Iris pigment epithelial cell (primary cell): ENCODE results near the gene RETN.

Experiments used
- DNase-seq: peaks from one replicate; pipeline ENCODE4 v3.0.0-alpha.2; 2011; ENCODE audit warnings: low read depth

The RETN gene

GRCh38 chr19:7637374-7638256 is 31.2 kb upstream of the RETN start:
- peak; percentile 28 for DNase-seq

- no peak for DNase-seq
These were observed 29.9 kb upstream of the RETN start for GRCh38 chr19:7638802-7639465.

- no peak for DNase-seq
These were observed 28.9 kb upstream of the RETN start for GRCh38 chr19:7639863-7640348.

GRCh38 chr19:7640803-7641202 is 28.0 kb upstream of the RETN start:
- no peak for DNase-seq

- DNase-seq = no peak
These were observed 27.3 kb upstream of the RETN start for GRCh38 chr19:7641290-7642276.

GRCh38 chr19:7642295-7643030 is 26.4 kb upstream of the RETN start:
- no peak for DNase-seq

- DNase-seq = no peak
These were observed 25.8 kb upstream of the RETN start for GRCh38 chr19:7643031-7643415.

- peak; percentile 12 for DNase-seq
These were observed 25.0 kb upstream of the RETN start for GRCh38 chr19:7643629-7644549.

- no peak for DNase-seq
These were observed 24.3 kb upstream of the RETN start for GRCh38 chr19:7644550-7644877.

GRCh38 chr19:7645163-7645562 is 23.7 kb upstream of the RETN start:
- DNase-seq = no peak

- no peak for DNase-seq
These were observed 23.0 kb upstream of the RETN start for GRCh38 chr19:7645656-7646425.

- DNase-seq = no peak
These were observed 22.5 kb upstream of the RETN start for GRCh38 chr19:7646426-7646700.

- no peak for DNase-seq
These were observed 21.7 kb upstream of the RETN start for GRCh38 chr19:7647156-7647555.

- DNase-seq = no peak
These were observed 20.4 kb upstream of the RETN start for GRCh38 chr19:7648265-7649014.

GRCh38 chr19:7650148-7650547 is 18.7 kb upstream of the RETN start:
- no peak for DNase-seq

- peak; percentile 82 for DNase-seq
These were observed 16.7 kb upstream of the RETN start for GRCh38 chr19:7652061-7652641.

GRCh38 chr19:7654401-7654800 is 14.4 kb upstream of the RETN start:
- no peak for DNase-seq

GRCh38 chr19:7655581-7655980 is 13.3 kb upstream of the RETN start:
- DNase-seq = no peak
